ENCODE measurements around the gene KRT84. TPM values are rescaled to one million over a fixed set of nuclear protein-coding genes. Genes with fewer than 3 reads are reported as not detected.

The KRT84 gene
- total RNA-seq: not detected

- no peaks in the 10 kb centered on the region for H3K27me3 Mint-ChIP-seq
- no peak within 1 kb of the TSS for H3K27ac Mint-ChIP-seq
- H3K4me3 Mint-ChIP-seq: no peak within 1 kb of the TSS
- H3K36me3 Mint-ChIP-seq (ENCODE audit: low read depth): no peaks in the 10 kb centered on the region
- ATAC-seq (replicated peaks): no peak
- H3K9me3 Mint-ChIP-seq: no peaks in the 10 kb centered on the region
- peaks cover 7% of the 10 kb centered on the region for H3K4me1 Mint-ChIP-seq
Measured at GRCh38 chr12:52385226-52385702, at the start of gene KRT84. TSS of gene KRT84 (minus strand) at chr12:52385652. CDS start at chr12:52385585, 67 bp downstream.

GRCh38 chr12:52434760-52435530 is 49.5 kb upstream of the KRT84 start:
- no peaks in the 10 kb centered on the region for H3K9me3 Mint-ChIP-seq
- no peak overlapping the region for H3K27ac Mint-ChIP-seq
- H3K4me3 Mint-ChIP-seq: no peak overlapping the region
- H3K4me1 Mint-ChIP-seq: peaks cover 4% of the 10 kb centered on the region
- no peaks in the 10 kb centered on the region for H3K36me3 Mint-ChIP-seq (ENCODE audit: low read depth)
- ATAC-seq (replicated peaks): no peak
- peaks cover 32% of the 10 kb centered on the region for H3K27me3 Mint-ChIP-seq

- Mint-ChIP-seq H3K27me3 (peaks cover 30% of the 10 kb centered on the region), H3K36me3 (ENCODE audit: low read depth) (no peaks in the 10 kb centered on the region), H3K4me3 (no peak within 1 kb of the TSS), H3K9me3 (no peaks in the 10 kb centered on the region), H3K4me1 (peaks cover 4% of the 10 kb centered on the region), H3K27ac (no peak within 1 kb of the TSS)
- ATAC-seq (replicated peaks): no peak
Measured at GRCh38 chr12:52434081-52434733, 48.8 kb upstream of the KRT84 start, which contains the start of gene KRT75. TSS of gene KRT75 (minus strand) at chr12:52434371. CDS start at chr12:52434304, 67 bp downstream.

GRCh38 chr12:52433501-52434080 is 48.1 kb upstream of the KRT84 start:
- Mint-ChIP-seq H3K27ac (no peak overlapping the region), H3K27me3 (peaks cover 36% of the 10 kb centered on the region), H3K36me3 (ENCODE audit: low read depth) (no peaks in the 10 kb centered on the region), H3K4me3 (no peak overlapping the region), H3K4me1 (peaks cover 4% of the 10 kb centered on the region), H3K9me3 (no peaks in the 10 kb centered on the region)
- ATAC-seq (replicated peaks): no peak

- H3K4me3 Mint-ChIP-seq: no peak overlapping the region
- peaks cover 4% of the 10 kb centered on the region for H3K4me1 Mint-ChIP-seq
- ATAC-seq (replicated peaks): no peak
Measured at GRCh38 chr12:52432559-52433207, 47.2 kb upstream of the KRT84 start.

GRCh38 chr12:52428121-52428520 is 42.7 kb upstream of the KRT84 start:
- no peak overlapping the region for H3K4me3 Mint-ChIP-seq
- H3K27me3 Mint-ChIP-seq: peaks cover 40% of the 10 kb centered on the region
- H3K4me1 Mint-ChIP-seq: no peaks in the 10 kb centered on the region
- ATAC-seq (replicated peaks): no peak
- no peak overlapping the region for H3K27ac Mint-ChIP-seq
- H3K9me3 Mint-ChIP-seq: no peaks in the 10 kb centered on the region
- no peaks in the 10 kb centered on the region for H3K36me3 Mint-ChIP-seq (ENCODE audit: low read depth)

More at GRCh38 chr12:52432559-52433207, 47.2 kb upstream of the KRT84 start:
- H3K27me3 Mint-ChIP-seq: peaks cover 40% of the 10 kb centered on the region
- no peaks in the 10 kb centered on the region for H3K36me3 Mint-ChIP-seq (ENCODE audit: low read depth)
- H3K27ac Mint-ChIP-seq: no peak overlapping the region
- no peaks in the 10 kb centered on the region for H3K9me3 Mint-ChIP-seq

- Mint-ChIP-seq H3K9me3 (no peaks in the 10 kb centered on the region), H3K36me3 (ENCODE audit: low read depth) (no peaks in the 10 kb centered on the region), H3K4me3 (no peak overlapping the region), H3K27me3 (peaks cover 40% of the 10 kb centered on the region), H3K4me1 (no peaks in the 10 kb centered on the region), H3K27ac (no peak overlapping the region)
- ATAC-seq (replicated peaks): no peak
Measured at GRCh38 chr12:52427083-52427482, 41.6 kb upstream of the KRT84 start.

- Mint-ChIP-seq H3K36me3 (ENCODE audit: low read depth) (no peaks in the 10 kb centered on the region), H3K4me3 (no peak overlapping the region)
Measured at GRCh38 chr12:52426034-52426433, 40.6 kb upstream of the KRT84 start.

GRCh38 chr12:52425466-52425865 is 40.0 kb upstream of the KRT84 start:
- no peak overlapping the region for H3K4me3 Mint-ChIP-seq
- H3K27ac Mint-ChIP-seq: no peak overlapping the region

More at GRCh38 chr12:52426034-52426433, 40.6 kb upstream of the KRT84 start:
- Mint-ChIP-seq H3K4me1 (no peaks in the 10 kb centered on the region), H3K9me3 (no peaks in the 10 kb centered on the region), H3K27me3 (peaks cover 35% of the 10 kb centered on the region), H3K27ac (no peak overlapping the region)
- ATAC-seq (replicated peaks): no peak

GRCh38 chr12:52423661-52424500 is 38.4 kb upstream of the KRT84 start:
- H3K27ac Mint-ChIP-seq: no peak overlapping the region
- no peak overlapping the region for H3K4me3 Mint-ChIP-seq
- no peaks in the 10 kb centered on the region for H3K9me3 Mint-ChIP-seq
- no peaks in the 10 kb centered on the region for H3K4me1 Mint-ChIP-seq
- peaks cover 26% of the 10 kb centered on the region for H3K27me3 Mint-ChIP-seq
- ATAC-seq (replicated peaks): no peak
- no peaks in the 10 kb centered on the region for H3K36me3 Mint-ChIP-seq (ENCODE audit: low read depth)

More at GRCh38 chr12:52425466-52425865, 40.0 kb upstream of the KRT84 start:
- Mint-ChIP-seq H3K27me3 (peaks cover 33% of the 10 kb centered on the region), H3K4me1 (no peaks in the 10 kb centered on the region), H3K9me3 (no peaks in the 10 kb centered on the region), H3K36me3 (ENCODE audit: low read depth) (no peaks in the 10 kb centered on the region)
- ATAC-seq (replicated peaks): no peak

- no peak overlapping the region for H3K27ac Mint-ChIP-seq
- no peak overlapping the region for H3K4me3 Mint-ChIP-seq
- H3K27me3 Mint-ChIP-seq: peaks cover 19% of the 10 kb centered on the region
- H3K9me3 Mint-ChIP-seq: no peaks in the 10 kb centered on the region
- H3K36me3 Mint-ChIP-seq (ENCODE audit: low read depth): no peaks in the 10 kb centered on the region
- no peak for ATAC-seq (replicated peaks)
- H3K4me1 Mint-ChIP-seq: no peaks in the 10 kb centered on the region
Measured at GRCh38 chr12:52423035-52423434, 37.6 kb upstream of the KRT84 start.

- ATAC-seq (replicated peaks): no peak
- no peak overlapping the region for H3K4me3 Mint-ChIP-seq
- no peaks in the 10 kb centered on the region for H3K9me3 Mint-ChIP-seq
Measured at GRCh38 chr12:52419656-52420055, 34.2 kb upstream of the KRT84 start.

GRCh38 chr12:52418576-52419110 is 33.2 kb upstream of the KRT84 start:
- H3K9me3 Mint-ChIP-seq: no peaks in the 10 kb centered on the region
- no peak for ATAC-seq (replicated peaks)
- no peak overlapping the region for H3K27ac Mint-ChIP-seq
- H3K27me3 Mint-ChIP-seq: peaks cover 18% of the 10 kb centered on the region
- no peaks in the 10 kb centered on the region for H3K36me3 Mint-ChIP-seq (ENCODE audit: low read depth)
- H3K4me3 Mint-ChIP-seq: no peak overlapping the region
- H3K4me1 Mint-ChIP-seq: no peaks in the 10 kb centered on the region

More at GRCh38 chr12:52419656-52420055, 34.2 kb upstream of the KRT84 start:
- Mint-ChIP-seq H3K36me3 (ENCODE audit: low read depth) (no peaks in the 10 kb centered on the region), H3K4me1 (no peaks in the 10 kb centered on the region), H3K27me3 (peaks cover 18% of the 10 kb centered on the region), H3K27ac (no peak overlapping the region)

All from activated T-helper 17 cell treated with anti-CD3 and anti-CD28 coated beads, Interleukin-2, amount 50 U/mL, for 72 hours (primary cell).